Stomach (tissue), 9 donors: ENCODE measurements around the gene HSPBAP1. TPM values are rescaled to one million over a fixed set of nuclear protein-coding genes. Genes with fewer than 3 reads are reported as not detected.

ENCODE experiments used
- DNase-seq, 2 donors: peaks; one replicate each; pipeline versions ENCODE4 v3.0.0 to v3.0.0-alpha.2; 2013 to 2019
- H3K27ac ChIP-seq, 5 donors: fragments of 200-600 bp in 4 of 5; sonication (generic) in 4 of 5; one replicate each; pipeline ENCODE4 v1.5.1; 2013 to 2019; ENCODE audit warnings: mild to moderate bottlenecking in 1 of 5, moderate library complexity in 1 of 5
- H3K27me3 ChIP-seq, 3 donors: fragments of 200-600 bp; sonication (generic); one replicate each; pipeline ENCODE4 v1.5.1; 2017 to 2019; ENCODE audit warnings: mixed run types in 1 of 3
- H3K36me3 ChIP-seq, 4 donors: fragments of 200-600 bp; sonication (generic); 1 replicate in 3 of 4; 2 replicates in 1 of 4; pipeline ENCODE4 v1.5.1; 2016 to 2019
- H3K4me1 ChIP-seq, 4 donors: fragments of 200-600 bp; sonication (generic); one replicate each; pipeline ENCODE4 v1.5.1; 2016 to 2019
- H3K4me3 ChIP-seq, 4 donors: fragments of 200-600 bp; sonication (generic) in 3 of 4; one replicate each; pipeline ENCODE4 v1.5.1; 2016 to 2019; ENCODE audit warnings: mild to moderate bottlenecking in 1 of 4
- H3K9me3 ChIP-seq, 4 donors: fragments of 200-600 bp; sonication (generic); one replicate each; pipeline ENCODE4 v1.5.1; 2016 to 2019
- CTCF ChIP-seq, 7 experiments: fragments of 450-650 bp in 4 of 7; fragments of 200-600 bp in 3 of 7; sonication (generic) in 3 of 7; IDR thresholded peaks; one replicate each; pipeline ENCODE4 v1.5.1; 2016 to 2019; ENCODE audit warnings: antibody characterized with exemption in 7 of 7, control low read depth in 2 of 7, mild to moderate bottlenecking in 1 of 7
- EP300 ChIP-seq: sonication (generic); formaldehyde crosslinking; IDR thresholded peaks from one replicate; pipeline ENCODE4 v1.6.1; 2017; ENCODE audit warnings: antibody characterized with exemption
- POLR2A ChIP-seq, 4 donors: fragments of 450-650 bp; IDR thresholded peaks; one replicate each; pipeline ENCODE4 v1.6.1; 2016; ENCODE audit warnings: antibody characterized with exemption in 4 of 4, control low read depth in 2 of 4, mild to moderate bottlenecking in 1 of 4, moderate library complexity in 1 of 4
- POLR2AphosphoS5 ChIP-seq, 3 donors: sonication (generic); formaldehyde crosslinking; IDR thresholded peaks; one replicate each; pipeline ENCODE4 v1.6.1; 2016; ENCODE audit warnings: antibody characterized with exemption in 3 of 3
- WGBS, 5 donors: extraction: QIAGEN DNeasy Blood & Tissue Kit in 3 of 5; methylation state at CpG; one replicate each; pipeline versions ENCODE4 v1.1.5 to v1.1.7; 2013 to 2018; 5-methylcytosine and 5-hydroxymethylcytosine counted together
- intact Hi-C: fragments of 100-400 bp; cut with DNase I; formaldehyde crosslinking; loops from one replicate; pipeline ENCODE4 v1.15.1; 2023; ENCODE audit warnings: low total_unique reads
- polyA plus RNA-seq, 3 donors: library from polyadenylated mRNA; stranded (reverse); fragments of 200-250 nt; gene quantifications; one replicate each; pipeline ENCODE4 v1.2.3, GENCODE V29; 2013
- total RNA-seq, 5 donors: library from RNA; depleted of rRNA; stranded (reverse); fragments of >200 nt; gene quantifications; one replicate each; pipeline versions ENCODE4 v1.1.0 to v1.2.3, GENCODE V29; 2014 to 2016
- donor health status: healthy with polysubstance abuse.
- donor health status: Bipolar disorder and iron deficiency.
- donor health status: healthy.

HSPBAP1 gene
- total and polyA plus RNA-seq, 8 donors, result 1.7 to 16.5 (median 8.8) TPM; not detected in 1

- H3K36me3 ChIP-seq, result peaks cover 0 to 4% (median 0%) of the 10 kb centered on the region in 4 donors
- no peak overlapping the region for H3K4me3 ChIP-seq
- 86 to 95% (median 88%) methylated on average over 2 of the region's 2 CpGs for WGBS, 5 donors
- no peak for TF ChIP-seq POLR2A (IDR thresholded peaks at IDR 0.05)
- DNase-seq, result no peak
- H3K27ac ChIP-seq, result no peak overlapping the region
- H3K27me3 ChIP-seq, result no peaks in the 10 kb centered on the region
- intact Hi-C loops, result no loop called here
- no peaks in the 10 kb centered on the region for H3K9me3 ChIP-seq
- H3K4me1 ChIP-seq, result peaks cover 9 to 38% (median 25%) of the 10 kb centered on the region in 4 donors
These were observed 5.7 kb upstream of the HSPBAP1 start for GRCh38 chr3:122799322-122799721.

GRCh38 chr3:122797291-122797690 is 3.7 kb upstream of the HSPBAP1 start:
- H3K9me3 ChIP-seq, result no peaks in the 10 kb centered on the region
- no peaks in the 10 kb centered on the region for H3K36me3 ChIP-seq
- DNase-seq, result peak in 1 of 2 donors; percentile 27
- TF ChIP-seq POLR2AphosphoS5 (IDR thresholded peaks at IDR 0.05) (no peak), POLR2A (IDR thresholded peaks at IDR 0.05) (no peak), CTCF (IDR thresholded peaks at IDR 0.05) (no peak), EP300 (no peak)
- H3K4me1 ChIP-seq, result peaks cover 15 to 47% (median 35%) of the 10 kb centered on the region in 4 donors
- peak overlapping the region in 1 of 5 donors; percentile 29 for H3K27ac ChIP-seq
- intact Hi-C loops, result no loop called here
- H3K4me3 ChIP-seq, result no peak overlapping the region
- WGBS, 5 donors, result 57 to 75% (median 64%) methylated on average over 3 of the region's 3 CpGs
- H3K27me3 ChIP-seq, result no peaks in the 10 kb centered on the region

- intact Hi-C loops, result no loop called here
- H3K27ac ChIP-seq, result peak overlapping the region; percentile 90 to 98 (median 97)
These were observed 2.1 kb upstream of the HSPBAP1 start for GRCh38 chr3:122795674-122796195.

GRCh38 chr3:122794779-122795673 is 1.4 kb upstream of the HSPBAP1 start, which contains the start of gene SLC49A4:
Gene SLC49A4 (plus strand): TSS chr3:122795069. CDS start chr3:122795193, 124 bp downstream.
- WGBS, 5 donors, result 0 to 1% (median 1%) methylated on average over 29 to 84 of the region's 84 CpGs
- no peaks in the 10 kb centered on the region for H3K27me3 ChIP-seq
- TF ChIP-seq CTCF (IDR thresholded peaks at IDR 0.05), result no peak
- TF ChIP-seq EP300, result peak; percentile 38
- TF ChIP-seq POLR2AphosphoS5 (IDR thresholded peaks at IDR 0.05), result peak; percentile 33 to 89 (median 84)
- no peak for TF ChIP-seq POLR2A (IDR thresholded peaks at IDR 0.05)

More at GRCh38 chr3:122795674-122796195, 2.1 kb upstream of the HSPBAP1 start:
- no peak for TF ChIP-seq CTCF (IDR thresholded peaks at IDR 0.05)
- no peak for TF ChIP-seq POLR2AphosphoS5 (IDR thresholded peaks at IDR 0.05)
- no peak for TF ChIP-seq EP300
- no peak for TF ChIP-seq POLR2A (IDR thresholded peaks at IDR 0.05)
- Histone ChIP-seq H3K4me1 (peaks cover 15 to 51% (median 40%) of the 10 kb centered on the region in 4 donors), H3K36me3 (no peaks in the 10 kb centered on the region), H3K27me3 (no peaks in the 10 kb centered on the region), H3K4me3 (peak overlapping the region; percentile 75 to 85 (median 80)), H3K9me3 (no peaks in the 10 kb centered on the region)
- 27 to 31% (median 29%) methylated on average over 11 of the region's 11 CpGs for WGBS, 5 donors
- DNase-seq, result no peak

More at GRCh38 chr3:122794779-122795673, 1.4 kb upstream of the HSPBAP1 start, which contains the start of gene SLC49A4:
- H3K36me3 ChIP-seq, result no peaks in the 10 kb centered on the region
- H3K4me1 ChIP-seq, result peaks cover 15 to 52% (median 40%) of the 10 kb centered on the region in 4 donors
- H3K4me3 ChIP-seq, result peak within 1 kb of the TSS; percentile 75 to 85 (median 80)
- peak within 1 kb of the TSS; percentile 93 to 99 (median 98) for H3K27ac ChIP-seq
- no peaks in the 10 kb centered on the region for H3K9me3 ChIP-seq
- DNase-seq, result peak; percentile 81 to 94
- intact Hi-C loops, result no loop called here
